Renal pelvis (tissue), 4 donors: ENCODE data around the gene MYO10. TPM values are rescaled to one million over a fixed set of nuclear protein-coding genes. Genes with fewer than 3 reads are reported as not detected.

Source experiments
- DNase-seq: peaks from one replicate; pipeline ENCODE4 v3.0.0-alpha.2; 2013
- polyA plus RNA-seq, 3 donors: library from polyadenylated mRNA; unstranded; fragments of 120-200 nt; gene quantifications; one replicate each; pipeline ENCODE4 v1.2.1, GENCODE V29; 2013; ENCODE audit not compliant: insufficient read length in 3 of 3

Gene MYO10
- polyA plus RNA-seq, 3 donors, result 38.8 to 50.8 (median 41.7) TPM

DNA sequence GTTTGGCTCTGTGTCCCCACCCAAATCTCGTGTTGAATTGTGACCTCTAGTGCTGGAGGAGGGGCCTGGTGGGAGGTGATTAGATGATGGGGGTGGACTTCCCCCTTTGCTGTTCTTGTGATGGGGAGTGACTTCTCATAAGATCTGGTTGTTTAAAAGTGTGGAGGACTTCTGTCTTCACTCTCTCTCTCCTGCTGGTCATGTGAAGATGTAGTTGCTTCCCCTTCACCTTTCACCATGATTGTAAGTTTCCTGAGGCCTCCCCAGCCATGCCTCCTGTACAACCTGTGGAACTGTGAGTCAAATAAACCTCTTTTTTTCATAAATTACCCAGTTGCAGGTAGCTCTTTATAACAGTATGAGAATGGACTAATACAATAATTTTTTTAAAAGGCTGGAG, 10.6 kb upstream of the MYO10 start:
- no peak for DNase-seq

- DNase-seq, result no peak
Measured at GRCh38 chr5:16944816-16945562, 8.9 kb upstream of the MYO10 start.

- no peak for DNase-seq
Measured at GRCh38 chr5:16943846-16944678, 8.0 kb upstream of the MYO10 start.

DNA sequence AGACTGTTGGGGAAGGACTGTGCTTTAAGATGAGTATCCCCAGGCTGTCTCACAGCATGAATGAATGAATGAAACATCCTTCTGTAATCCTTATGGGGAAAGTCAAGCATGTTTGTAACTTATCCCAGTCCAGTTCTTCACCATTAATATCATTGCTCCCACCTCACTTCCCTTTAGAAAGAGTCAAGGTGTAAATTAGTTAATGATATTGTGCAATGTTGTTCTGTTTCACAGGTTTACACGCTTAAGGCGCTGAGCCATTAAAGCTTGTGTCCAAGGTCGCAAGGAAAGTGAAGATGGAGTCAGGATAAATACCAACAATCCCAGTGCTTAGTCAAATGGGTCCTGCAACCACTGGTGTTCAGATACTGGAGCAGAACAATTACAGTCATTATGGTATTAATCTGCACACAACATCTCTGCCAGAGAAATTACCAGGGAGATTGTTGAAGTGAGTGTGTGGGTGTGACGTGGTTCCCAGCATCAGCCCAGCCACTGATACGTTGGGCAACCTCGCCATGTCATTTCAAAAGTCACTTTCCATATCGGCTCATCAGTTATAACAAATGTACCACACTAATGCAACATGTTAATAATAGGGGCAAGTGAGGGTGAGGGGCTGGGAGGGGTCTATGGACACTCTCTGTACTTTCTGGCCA, 1.5 kb upstream of the MYO10 start:
- no peak for DNase-seq

GRCh38 chr5:16936989-16937438, 926 bp upstream of the MYO10 start:
- DNase-seq, result no peak

GRCh38 chr5:16935231-16936149, 598 bp downstream of the MYO10 start:
- DNase-seq, result peak; percentile 50

- DNase-seq, result no peak
Measured at GRCh38 chr5:16934677-16935153, 1.4 kb downstream of the MYO10 start.

DNA sequence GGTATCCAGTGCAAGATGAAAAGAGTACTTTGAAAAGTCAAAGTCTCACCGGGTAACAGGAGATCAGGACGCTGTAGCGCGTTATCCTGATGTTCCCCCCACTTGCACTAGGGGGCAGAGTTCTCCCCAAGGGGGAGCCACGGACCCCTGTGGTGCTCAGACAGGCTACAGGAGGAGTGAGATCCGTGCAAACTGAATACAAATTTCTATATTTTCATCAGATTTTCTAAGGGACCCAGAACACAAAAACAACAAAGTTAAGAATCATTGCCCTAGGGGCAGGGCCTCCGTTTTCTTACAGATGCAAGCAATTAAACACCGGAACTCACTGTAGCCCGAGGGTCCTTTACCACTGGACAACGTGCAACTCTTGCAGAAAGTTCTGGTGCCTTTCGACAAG, 2.0 kb downstream of the MYO10 start:
- peak; percentile 77 for DNase-seq

- DNase-seq, result no peak
Measured at GRCh38 chr5:16933337-16933736, 2.8 kb downstream of the MYO10 start.

GRCh38 chr5:16932401-16932800, 3.7 kb downstream of the MYO10 start:
- no peak for DNase-seq

GRCh38 chr5:16931334-16932110, 4.6 kb downstream of the MYO10 start:
- no peak for DNase-seq

- no peak for DNase-seq
Measured at GRCh38 chr5:16930496-16930895, 5.6 kb downstream of the MYO10 start.

DNA sequence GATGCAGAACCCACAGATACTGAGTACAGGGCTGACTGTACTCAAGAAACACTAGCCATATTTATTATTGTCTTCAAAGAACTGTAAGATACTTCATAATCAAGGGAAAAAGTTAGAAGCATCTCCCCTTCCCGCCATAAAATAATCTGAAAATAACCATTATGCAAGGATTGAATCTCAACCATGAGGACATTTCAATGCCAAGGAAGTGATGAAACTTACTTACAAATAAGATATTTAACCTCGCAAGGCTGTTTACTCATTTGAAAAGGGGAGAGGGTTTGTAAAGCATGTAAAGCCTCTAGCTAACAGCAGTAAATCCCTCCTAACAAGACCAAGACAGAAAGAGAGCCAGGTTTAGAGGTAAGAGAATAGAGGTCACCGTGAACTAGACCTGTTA, 6.3 kb downstream of the MYO10 start:
- DNase-seq, result no peak

GRCh38 chr5:16929347-16929746, 6.7 kb downstream of the MYO10 start:
- DNase-seq, result no peak

- no peak for DNase-seq
Measured at GRCh38 chr5:16927613-16928012, 8.5 kb downstream of the MYO10 start.

DNA sequence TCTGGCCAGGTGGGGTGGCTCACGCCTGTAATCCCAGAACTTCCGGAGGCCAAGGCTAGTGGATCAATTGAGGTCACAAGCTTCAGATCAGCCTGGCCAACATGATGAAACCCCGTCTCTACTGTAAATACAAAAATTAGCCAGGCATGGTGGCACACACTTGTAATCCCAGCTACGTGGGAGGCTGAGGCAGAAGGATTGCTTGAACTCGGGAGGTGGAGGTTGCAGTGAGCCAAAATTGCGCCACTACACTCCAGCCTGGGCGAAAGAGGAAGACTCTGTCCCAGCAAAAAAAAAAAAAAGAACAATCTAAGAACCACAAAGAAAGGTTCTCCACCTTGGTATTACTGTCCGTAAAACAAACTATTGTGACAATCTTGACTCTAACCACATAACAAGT, 9.7 kb downstream of the MYO10 start:
- no peak for DNase-seq

DNA sequence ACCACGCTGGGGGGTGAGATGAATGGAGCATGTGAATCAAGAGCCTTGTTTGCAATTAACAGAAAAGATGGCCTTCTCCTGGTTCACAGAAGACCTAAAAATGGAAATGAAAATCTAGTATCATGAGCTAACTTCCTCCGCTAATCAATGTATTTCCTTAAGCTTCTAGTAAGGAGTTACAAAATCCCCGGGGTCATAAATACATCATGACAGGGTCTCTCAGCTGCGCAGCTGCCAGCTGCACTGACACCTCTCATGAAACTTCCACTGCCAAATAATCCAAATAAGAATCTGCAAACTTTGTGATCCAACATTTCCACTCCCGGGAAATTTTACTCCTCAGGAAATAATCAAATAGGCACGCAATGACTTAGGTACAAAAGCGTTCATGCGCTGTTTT, 11.9 kb downstream of the MYO10 start:
- DNase-seq, result no peak

- DNase-seq, result no peak
Measured at GRCh38 chr5:16922430-16922829, 13.7 kb downstream of the MYO10 start.

DNA sequence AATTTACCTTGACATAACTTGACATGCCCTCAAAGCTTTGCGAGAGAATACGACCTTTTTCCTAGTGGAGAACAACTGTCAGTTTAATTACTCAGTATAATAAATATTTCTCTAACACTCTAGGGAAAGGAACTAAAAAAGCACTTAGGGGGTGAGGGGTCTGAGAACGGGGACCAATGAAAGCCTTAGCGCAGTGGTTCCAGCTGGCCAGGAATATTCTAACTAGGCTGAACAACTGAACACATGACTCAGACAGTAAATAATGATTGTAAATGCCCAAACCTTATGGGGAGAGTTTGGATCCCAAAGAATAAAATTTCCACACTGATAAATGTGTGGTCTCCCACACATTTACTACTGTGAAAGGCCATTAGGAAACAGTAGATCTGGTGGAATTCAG, 14.9 kb downstream of the MYO10 start:
- DNase-seq, result peak; percentile 73

DNA sequence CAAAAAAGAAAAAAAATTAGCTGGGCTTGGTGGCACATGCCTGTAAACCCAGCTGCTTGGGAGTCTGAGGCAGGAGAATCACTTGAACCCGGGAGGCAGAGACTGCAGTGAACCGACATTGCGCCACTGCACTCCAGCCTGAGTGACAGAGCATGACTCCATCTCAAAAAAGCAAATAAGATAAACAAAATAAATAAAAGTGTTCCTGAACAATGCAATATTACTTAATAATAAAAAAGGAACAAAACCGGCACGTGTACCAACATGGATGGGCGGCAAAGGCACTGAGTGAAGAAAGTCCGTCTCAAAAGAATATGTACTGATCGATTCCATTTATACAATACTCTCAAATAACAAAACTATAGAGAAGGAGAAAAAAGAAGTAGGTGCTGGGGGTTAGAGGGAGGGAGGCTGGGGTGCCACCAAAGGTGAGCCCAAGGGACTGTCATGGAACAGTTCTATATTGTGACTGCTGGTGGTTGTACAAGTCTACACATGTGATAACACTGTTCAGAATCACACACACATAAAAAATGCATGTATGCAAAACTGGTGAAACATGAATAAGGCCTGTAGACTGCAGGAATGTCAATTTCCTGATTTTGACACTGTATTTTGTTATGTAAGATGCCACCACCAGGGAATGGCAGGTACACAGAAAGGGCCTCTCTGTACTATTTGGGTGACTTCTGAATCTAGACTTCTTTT, 15.8 kb downstream of the MYO10 start:
- DNase-seq, result no peak
